22Rv1 (cell line): ENCODE data around the gene LYSMD1.

Experiments used
- ZFX ChIP-seq: fragments of 450-650 bp; IDR thresholded peaks from 2 replicates; pipeline ENCODE4 v1.6.1; 2017; ENCODE audit warnings: antibody characterized with exemption, borderline replicate concordance
- TF ChIP-seq, protein P1 (sequence below): fragments of 450-650 bp; IDR thresholded peaks from 2 replicates; pipeline ENCODE4 v1.5.1; 2017; ENCODE audit warnings: mild to moderate bottlenecking

DNA sequence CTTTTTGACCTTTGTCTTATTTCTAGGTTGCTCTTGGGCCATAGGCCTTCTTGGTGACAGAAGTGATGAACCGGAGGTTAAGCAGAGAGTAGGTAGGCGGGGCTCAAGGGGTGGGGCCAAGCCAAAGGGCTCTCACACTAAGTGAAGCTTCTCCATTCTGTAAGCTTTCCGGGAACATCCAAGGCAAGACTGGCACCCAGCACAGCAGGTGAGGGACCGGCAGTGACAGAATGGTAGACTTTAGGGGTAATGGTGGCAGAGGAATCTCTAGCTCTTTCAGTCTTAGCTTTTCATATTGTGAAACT lies 9.2 kb downstream of the LYSMD1 start, which contains the start of gene TNFAIP8L2:
- TF ChIP-seq, protein P1, sequence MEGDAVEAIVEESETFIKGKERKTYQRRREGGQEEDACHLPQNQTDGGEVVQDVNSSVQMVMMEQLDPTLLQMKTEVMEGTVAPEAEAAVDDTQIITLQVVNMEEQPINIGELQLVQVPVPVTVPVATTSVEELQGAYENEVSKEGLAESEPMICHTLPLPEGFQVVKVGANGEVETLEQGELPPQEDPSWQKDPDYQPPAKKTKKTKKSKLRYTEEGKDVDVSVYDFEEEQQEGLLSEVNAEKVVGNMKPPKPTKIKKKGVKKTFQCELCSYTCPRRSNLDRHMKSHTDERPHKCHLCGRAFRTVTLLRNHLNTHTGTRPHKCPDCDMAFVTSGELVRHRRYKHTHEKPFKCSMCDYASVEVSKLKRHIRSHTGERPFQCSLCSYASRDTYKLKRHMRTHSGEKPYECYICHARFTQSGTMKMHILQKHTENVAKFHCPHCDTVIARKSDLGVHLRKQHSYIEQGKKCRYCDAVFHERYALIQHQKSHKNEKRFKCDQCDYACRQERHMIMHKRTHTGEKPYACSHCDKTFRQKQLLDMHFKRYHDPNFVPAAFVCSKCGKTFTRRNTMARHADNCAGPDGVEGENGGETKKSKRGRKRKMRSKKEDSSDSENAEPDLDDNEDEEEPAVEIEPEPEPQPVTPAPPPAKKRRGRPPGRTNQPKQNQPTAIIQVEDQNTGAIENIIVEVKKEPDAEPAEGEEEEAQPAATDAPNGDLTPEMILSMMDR = no peak
- TF ChIP-seq ZFX = no peak
